MM.1S (cell line): ENCODE measurements around the gene IMMT.

Experiments used
- DNase-seq: peaks from one replicate; pipeline ENCODE4 v3.0.0-alpha.2; 2015
- H2AFZ ChIP-seq: fragments of 300-600 bp; sonication (generic); 2 replicates; pipeline ENCODE4 v1.6.0; 2016; ENCODE audit warnings: antibody characterized with exemption, low read length
- H3F3A ChIP-seq: fragments of 300-600 bp; sonication (generic); 2 replicates; pipeline ENCODE4 v1.6.1; 2016; ENCODE audit warnings: mild to moderate bottlenecking, antibody characterized with exemption, low read length, moderate library complexity, mixed read lengths; ENCODE audit not compliant: insufficient read depth
- H3K27ac ChIP-seq: fragments of 300-600 bp; sonication (generic); 2 replicates; pipeline ENCODE4 v1.5.1; 2016; ENCODE audit warnings: mild to moderate bottlenecking, low read length
- H3K27me3 ChIP-seq: fragments of 300-600 bp; sonication (generic); replicated peaks from 2 replicates; pipeline ENCODE4 v1.6.0; 2016; ENCODE audit warnings: low read length; ENCODE audit not compliant: insufficient read depth
- H3K36me3 ChIP-seq: fragments of 300-600 bp; sonication (generic); replicated peaks from 2 replicates; pipeline ENCODE4 v1.6.1; 2016; ENCODE audit warnings: mild to moderate bottlenecking, low read length, mixed read lengths; ENCODE audit not compliant: insufficient read depth
- H3K4me1 ChIP-seq: fragments of 300-600 bp; sonication (generic); 2 replicates; pipeline ENCODE4 v1.6.1; 2016; ENCODE audit warnings: low read length, mixed read lengths
- H3K4me2 ChIP-seq: fragments of 300-600 bp; sonication (generic); 2 replicates; pipeline ENCODE4 v1.6.0; 2016; ENCODE audit warnings: low read depth, low read length
- H3K4me3 ChIP-seq: fragments of 300-600 bp; sonication (generic); 2 replicates; pipeline ENCODE4 v1.5.1; 2016; ENCODE audit warnings: low read length, mixed read lengths
- H3K79me2 ChIP-seq: fragments of 300-600 bp; sonication (generic); 2 replicates; pipeline ENCODE4 v1.6.1; 2016; ENCODE audit warnings: mixed run types, low read length, mixed read lengths
- H3K9ac ChIP-seq: fragments of 300-600 bp; sonication (generic); 2 replicates; pipeline ENCODE4 v1.6.1; 2016; ENCODE audit warnings: low read length, mixed read lengths
- H3K9me2 ChIP-seq: fragments of 300-600 bp; sonication (generic); replicated peaks from 2 replicates; pipeline ENCODE4 v1.6.1; 2016; ENCODE audit warnings: mild to moderate bottlenecking, low read length, mixed read lengths; ENCODE audit not compliant: insufficient read depth
- H3K9me3 ChIP-seq: fragments of 300-600 bp; sonication (generic); replicated peaks from 2 replicates; pipeline ENCODE4 v1.6.1; 2016; ENCODE audit warnings: mild to moderate bottlenecking, low read length, mixed read lengths; ENCODE audit not compliant: insufficient read depth
- H4K20me1 ChIP-seq: fragments of 300-600 bp; sonication (generic); 2 replicates; pipeline ENCODE4 v1.6.1; 2016; ENCODE audit warnings: mild to moderate bottlenecking, low read length, moderate library complexity, mixed read lengths; ENCODE audit not compliant: insufficient read depth
- CTCF ChIP-seq: fragments of 300-600 bp; sonication (generic); IDR thresholded peaks from 2 replicates; pipeline ENCODE4 v1.5.1; 2016; ENCODE audit warnings: antibody characterized with exemption, low read length, mixed read lengths
- EZH2 ChIP-seq: fragments of 300-600 bp; sonication (generic); optimal IDR thresholded peaks from 2 replicates; pipeline ENCODE3; 2017; ENCODE audit warnings: low read depth, mild to moderate bottlenecking, antibody characterized with exemption, low read length, mixed read lengths
- EZH2phosphoT487 ChIP-seq: fragments of 300-600 bp; sonication (generic); IDR thresholded peaks from 2 replicates; pipeline ENCODE4 v1.6.1; 2018; ENCODE audit warnings: antibody characterized with exemption, low read length

The IMMT gene

GRCh38 chr2:86142436-86143257 is 52.6 kb downstream of the IMMT start:
- Histone ChIP-seq H3K9ac (no peak overlapping the region), H3K27me3 (no peaks in the 10 kb centered on the region), H3K36me3 (peaks cover 26% of the 10 kb centered on the region; the same call in 1 of the 2 replicates), H3K27ac (no peak overlapping the region), H3F3A (peaks cover 31% of the 10 kb centered on the region), H3K4me2 (no peak overlapping the region), H3K9me3 (no peaks in the 10 kb centered on the region), H3K79me2 (0 out of 2 replicates have a peak, but pooled peaks cover 7% of the 10 kb centered on the region), H4K20me1 (no peaks in the 10 kb centered on the region), H3K4me1 (0 out of 2 replicates have a peak, but pooled peaks cover 3% of the 10 kb centered on the region), H3K4me3 (no peak overlapping the region), H3K9me2 (no peaks in the 10 kb centered on the region), H2AFZ (no peak overlapping the region)
- DNase-seq, result no peak
- TF ChIP-seq EZH2 (no peak), EZH2phosphoT487 (no peak), CTCF (no peak)

- Histone ChIP-seq H3K9ac (no peak overlapping the region), H3K4me3 (no peak overlapping the region), H4K20me1 (no peaks in the 10 kb centered on the region), H3K27ac (no peak overlapping the region), H3K9me3 (no peaks in the 10 kb centered on the region), H3K9me2 (no peaks in the 10 kb centered on the region), H3K4me2 (no peak overlapping the region), H3K36me3 (peaks cover 34% of the 10 kb centered on the region), H3K27me3 (no peaks in the 10 kb centered on the region), H3K4me1 (0 out of 2 replicates have a peak, but pooled peaks cover 3% of the 10 kb centered on the region), H3K79me2 (0 out of 2 replicates have a peak, but pooled peaks cover 3% of the 10 kb centered on the region), H3F3A (peaks cover 23% of the 10 kb centered on the region), H2AFZ (no peak overlapping the region)
- no peak for DNase-seq
- no peak for TF ChIP-seq EZH2phosphoT487
- no peak for TF ChIP-seq EZH2
- no peak for TF ChIP-seq CTCF
Observed at GRCh38 chr2:86140969-86141392, 54.3 kb downstream of the IMMT start.

- no peak overlapping the region for H3K4me2 ChIP-seq
- no peak for DNase-seq
- no peaks in the 10 kb centered on the region for H4K20me1 ChIP-seq
- peaks cover 18% of the 10 kb centered on the region for H3F3A ChIP-seq
- 0 out of 2 replicates have a peak, but pooled peaks cover 3% of the 10 kb centered on the region for H3K4me1 ChIP-seq
- no peak overlapping the region for H3K27ac ChIP-seq
- no peak overlapping the region for H3K9ac ChIP-seq
- no peak for TF ChIP-seq EZH2
- no peak for TF ChIP-seq EZH2phosphoT487
- TF ChIP-seq CTCF, result no peak
- H3K4me3 ChIP-seq, result no peak overlapping the region
- no peak overlapping the region for H2AFZ ChIP-seq
- no peaks in the 10 kb centered on the region for H3K9me3 ChIP-seq
- H3K27me3 ChIP-seq, result no peaks in the 10 kb centered on the region
- no peaks in the 10 kb centered on the region for H3K9me2 ChIP-seq
- H3K79me2 ChIP-seq, result no peaks in the 10 kb centered on the region
- H3K36me3 ChIP-seq, result peaks cover 36% of the 10 kb centered on the region
Observed at GRCh38 chr2:86139981-86140380, 55.3 kb downstream of the IMMT start.
